ENCODE data around the gene C2CD3. TPM values are rescaled to one million over a fixed set of nuclear protein-coding genes. Genes with fewer than 3 reads are reported as not detected.
A peak's percentile ranks its signal among the peaks of the same experiment; 100 is the strongest.

Gene C2CD3
- total and polyA plus RNA-seq, 9 of the 15 experiments (the other 6 are each of a cell fraction or from before 2014, with no cell fraction given) = 4.4 to 20.2 (median 15.4) TPM

- TF ChIP-seq ZBTB11 (CRISPR knock-in tag; IDR thresholded peaks at IDR 0.05) = peak in 1 of 3 experiments; percentile 61; a peak in 2 of 6 replicates
- TF ChIP-seq ZNF184 (CRISPR knock-in tag; IDR thresholded peaks at IDR 0.05) = no peak
- no peak for TF ChIP-seq SETDB1 (IDR thresholded peaks at IDR 0.05; ENCODE audit: low read length)
- TF ChIP-seq ZNF316 (IDR thresholded peaks at IDR 0.05) = no peak
- no peak for TF ChIP-seq SFPQ (IDR thresholded peaks at IDR 0.05; ENCODE audit: low read depth, low read length)
- no peak for TF ChIP-seq STAT5A (IDR thresholded peaks at IDR 0.05; ENCODE audit: borderline replicate concordance, low read length)
- no peak for TF ChIP-seq SREBF1 (IDR thresholded peaks at IDR 0.05; ENCODE audit: borderline replicate concordance, low read depth, low read length)
- no peak for TF ChIP-seq CHAMP1 (IDR thresholded peaks at IDR 0.05)
- no peak for TF ChIP-seq HDAC8 (tag; IDR thresholded peaks at IDR 0.05)
- TF ChIP-seq ETV1 (tag; conservative IDR thresholded peaks at IDR 0.05; ENCODE audit: low read depth) = no peak
- TF ChIP-seq MTA2 (IDR thresholded peaks at IDR 0.05; ENCODE audit: low read depth) = no peak
- no peak for TF ChIP-seq ZKSCAN1 (IDR thresholded peaks at IDR 0.05; ENCODE audit: low read depth, low read length)
- TF ChIP-seq NFRKB (IDR thresholded peaks at IDR 0.05; ENCODE audit: low read depth) = peak; percentile 96; the same call in 1 of the 2 replicates
- no peak for TF ChIP-seq XRCC4 (IDR thresholded peaks at IDR 0.05; ENCODE audit: extremely low read depth, insufficient read depth, insufficient read length)
- TF ChIP-seq ZC3H8 (IDR thresholded peaks at IDR 0.05) = no peak
- no peak for TF ChIP-seq RBFOX2 (IDR thresholded peaks at IDR 0.05; ENCODE audit: low read depth, low read length)
- TF ChIP-seq ZNF232 (CRISPR knock-in tag; IDR thresholded peaks at IDR 0.05) = no peak; the same call in 1 of the 2 replicates
- TF ChIP-seq E2F3 (CRISPR knock-in tag; IDR thresholded peaks at IDR 0.05) = no peak; the same call in 1 of the 2 replicates
- 0 out of 2 replicates have a peak, but pooled peaks have one; percentile 60 for TF ChIP-seq PREB (CRISPR knock-in tag; IDR thresholded peaks at IDR 0.05)
Observed at GRCh38 chr11:73983741-73984538, 186.9 kb downstream of the C2CD3 start (continued).
